Neuronal stem cell (in vitro differentiated cells): ENCODE results near the gene HDAC2. TPM values are rescaled to one million over a fixed set of nuclear protein-coding genes. Genes with fewer than 3 reads are reported as not detected.
"Not testable (repeated sequence)": the region's sequence is repeated elsewhere in the genome, so short reads cannot be mapped to it uniquely, and the experiment has no call there.

Source experiments
- DNase-seq: peaks from one replicate; pipeline ENCODE4 v3.0.0-alpha.2; 2013; ENCODE audit warnings: low spot score
- H2AFZ ChIP-seq: one replicate; pipeline ENCODE4 v1.6.1; 2013; ENCODE audit warnings: mild to moderate bottlenecking, low read length, inconsistent platforms
- H2AK5ac ChIP-seq: 2 replicates; pipeline ENCODE4 v1.6.1; 2013; ENCODE audit warnings: low read depth, mild to moderate bottlenecking, inconsistent platforms, low read length, moderate library complexity, mixed read lengths
- H2BK120ac ChIP-seq: 2 replicates; pipeline ENCODE4 v1.6.1; 2013; ENCODE audit warnings: low read depth, mild to moderate bottlenecking, inconsistent platforms, low read length, moderate library complexity, mixed read lengths
- H2BK12ac ChIP-seq: one replicate; pipeline ENCODE4 v1.6.1; 2013; ENCODE audit warnings: low read length, inconsistent platforms
- H2BK15ac ChIP-seq: 2 replicates; pipeline ENCODE4 v1.6.1; 2013; ENCODE audit warnings: mild to moderate bottlenecking, low read length, inconsistent platforms, mixed read lengths
- H2BK5ac ChIP-seq: one replicate; pipeline ENCODE4 v1.6.1; 2013; ENCODE audit warnings: inconsistent platforms, mild to moderate bottlenecking, low read length, moderate library complexity
- H3K14ac ChIP-seq: one replicate; pipeline ENCODE4 v1.6.1; 2013; ENCODE audit warnings: low read length, inconsistent platforms
- H3K18ac ChIP-seq: 2 replicates; pipeline ENCODE4 v1.6.1; 2013; ENCODE audit warnings: low read length, inconsistent platforms
- H3K23ac ChIP-seq: 2 replicates; pipeline ENCODE4 v1.6.1; 2013; ENCODE audit warnings: low read depth, mild to moderate bottlenecking, mixed read lengths, low read length, inconsistent platforms; ENCODE audit not compliant: poor library complexity
- H3K27ac ChIP-seq: replicated peaks from 3 replicates; pipeline ENCODE4 v1.5.1; 2013; ENCODE audit warnings: low read length, inconsistent platforms
- H3K27me3 ChIP-seq, 3 experiments: 2 replicates each; pipeline ENCODE4 v1.6.1; 2013; ENCODE audit warnings: low read length in 3 of 3, mild to moderate bottlenecking in 2 of 3, inconsistent platforms in 1 of 3, low read depth in 1 of 3, mixed read lengths in 1 of 3, moderate library complexity in 1 of 3; ENCODE audit not compliant: control insufficient read depth in 3 of 3, insufficient read depth in 3 of 3
- H3K36me3 ChIP-seq, 2 donors: replicated peaks in 1 of 2; 2 replicates each; pipeline ENCODE4 v1.6.1; 2013; ENCODE audit warnings: low read length in 2 of 2; ENCODE audit not compliant: control insufficient read depth in 2 of 2, insufficient read depth in 2 of 2
- H3K4ac ChIP-seq: 2 replicates; pipeline ENCODE4 v1.6.1; 2013; ENCODE audit warnings: inconsistent platforms, mild to moderate bottlenecking, low read length, moderate library complexity
- H3K4me1 ChIP-seq, 2 donors: 1 replicate in 1 of 2; 2 replicates in 1 of 2; pipeline ENCODE4 v1.6.1; 2013; ENCODE audit warnings: low read length in 2 of 2, low read depth in 1 of 2; ENCODE audit not compliant: control insufficient read depth in 2 of 2, insufficient read depth in 1 of 2
- H3K4me2 ChIP-seq: one replicate; pipeline ENCODE4 v1.6.1; 2013; ENCODE audit warnings: mild to moderate bottlenecking, low read length, inconsistent platforms; ENCODE audit not compliant: insufficient read depth, poor library complexity, severe bottlenecking
- H3K4me3 ChIP-seq, 2 donors: 2 replicates each; pipeline ENCODE4 v1.5.1; 2013; ENCODE audit warnings: low read length in 2 of 2, mild to moderate bottlenecking in 2 of 2, inconsistent platforms in 1 of 2, moderate library complexity in 1 of 2
- H3K79me1 ChIP-seq: one replicate; pipeline ENCODE4 v1.6.1; 2013; ENCODE audit warnings: low read depth, mild to moderate bottlenecking, inconsistent platforms, low read length, moderate library complexity
- H3K9ac ChIP-seq: one replicate; pipeline ENCODE4 v1.6.1; 2013; ENCODE audit warnings: mild to moderate bottlenecking, low read depth, low read length, inconsistent platforms; ENCODE audit not compliant: poor library complexity
- H3K9me3 ChIP-seq, 2 donors: replicated peaks in 1 of 2; 2 replicates each; pipeline versions ENCODE3 to v1.6.1; 2013; ENCODE audit warnings: low read length in 2 of 2, mild to moderate bottlenecking in 2 of 2, inconsistent platforms in 1 of 2, low read depth in 1 of 2, mixed read lengths in 1 of 2, moderate library complexity in 1 of 2; ENCODE audit not compliant: control insufficient read depth in 2 of 2, insufficient read depth in 1 of 2
- H4K8ac ChIP-seq: one replicate; pipeline ENCODE4 v1.6.1; 2013; ENCODE audit warnings: low read depth, mild to moderate bottlenecking, inconsistent platforms, low read length, moderate library complexity
- H4K91ac ChIP-seq: one replicate; pipeline ENCODE4 v1.6.1; 2013; ENCODE audit warnings: low read length, low read depth, mild to moderate bottlenecking, inconsistent platforms; ENCODE audit not compliant: poor library complexity
- WGBS, 2 donors: extraction: QIAGEN DNeasy Blood & Tissue Kit; methylation state at CpG; one replicate each; pipeline ENCODE4 v1.1.7; 2013; ENCODE audit warnings: missing lambda C conversion rate in 2 of 2, mixed read lengths in 1 of 2; ENCODE audit not compliant: insufficient read length in 2 of 2, insufficient replicate concordance in 1 of 2; ENCODE audit errors: extremely low coverage in 2 of 2; 5-methylcytosine and 5-hydroxymethylcytosine counted together
- polyA plus RNA-seq, 2 experiments: library from polyadenylated mRNA; stranded (reverse); fragments of 200-250 nt; gene quantifications; one replicate each; pipeline ENCODE4 v1.2.3, GENCODE V29; 2013

HDAC2 gene
- polyA plus RNA-seq (2013, experiment 1 of 2): 237 TPM
- 242 TPM for polyA plus RNA-seq (2013, experiment 2 of 2)

- H3K14ac ChIP-seq: peak within 1 kb of the TSS; percentile 100
- H3K4me3 ChIP-seq: peak within 1 kb of the TSS; percentile 68 to 100
- H3K27me3 ChIP-seq: no peaks in the 10 kb centered on the region
- H3K9me3 ChIP-seq: peaks cover 0 to 7% of the 10 kb centered on the region in 2 donors
- H2AFZ ChIP-seq: peak within 1 kb of the TSS; percentile 95
- H2BK12ac ChIP-seq: peak within 1 kb of the TSS; percentile 99
- peak within 1 kb of the TSS; percentile 99 for H4K91ac ChIP-seq
- peak within 1 kb of the TSS; percentile 92 for H3K23ac ChIP-seq
- no peak within 1 kb of the TSS for H4K8ac ChIP-seq
- no CpG with 5 or more reads among the region's 82 CpGs for WGBS, 2 donors
- peaks cover 4% of the 10 kb centered on the region for H3K79me1 ChIP-seq
- peak within 1 kb of the TSS; percentile 44 for H3K4ac ChIP-seq
- peak within 1 kb of the TSS; percentile 90 for H2BK15ac ChIP-seq
- H3K4me1 ChIP-seq: peaks cover 3 to 4% of the 10 kb centered on the region in 2 donors
- peak within 1 kb of the TSS; percentile 100 for H3K18ac ChIP-seq
- H2BK120ac ChIP-seq: peak within 1 kb of the TSS; percentile 92
- peak within 1 kb of the TSS; percentile 98 for H2BK5ac ChIP-seq
- H2AK5ac ChIP-seq: peak within 1 kb of the TSS; percentile 98
- H3K4me2 ChIP-seq: peak within 1 kb of the TSS; percentile 44
- peak within 1 kb of the TSS; percentile 98 for H3K9ac ChIP-seq
- peaks cover 0 to 23% of the 10 kb centered on the region in 2 donors for H3K36me3 ChIP-seq
- DNase-seq: peak; percentile 71
- peak within 1 kb of the TSS; percentile 100 for H3K27ac ChIP-seq
Measured at GRCh38 chr6:113970805-113971676, at the start of gene HDAC2. HDAC2 (minus strand) TSS chr6:113971148; CDS start chr6:113970908, 240 bp downstream.

- Histone ChIP-seq H3K36me3 (no peaks in the 10 kb centered on the region), H4K91ac (no peak overlapping the region), H3K18ac (peak overlapping the region; percentile 38), H3K4me3 (no peak overlapping the region), H3K79me1 (no peaks in the 10 kb centered on the region), H3K27ac (no peak overlapping the region), H3K9me3 (no peaks in the 10 kb centered on the region), H2BK15ac (no peak overlapping the region), H3K4ac (no peak overlapping the region), H2BK12ac (no peak overlapping the region), H4K8ac (no peak overlapping the region), H3K23ac (no peak overlapping the region), H3K4me2 (no peak overlapping the region), H2BK5ac (no peak overlapping the region), H3K14ac (no peak overlapping the region), H3K27me3 (no peaks in the 10 kb centered on the region), H2BK120ac (no peak overlapping the region), H3K4me1 (no peaks in the 10 kb centered on the region), H2AK5ac (peak overlapping the region; percentile 75), H2AFZ (no peak overlapping the region), H3K9ac (peak overlapping the region; percentile 30)
- whole genome bisulfite sequencing, 2 donors: no CpG with 5 or more reads among the region's 15 CpGs
- DNase-seq: no peak
Measured at GRCh38 chr6:114020196-114020595, 49.2 kb upstream of the HDAC2 start.

- not testable (repeated sequence) for H3K4me3 ChIP-seq, H2AK5ac ChIP-seq, H4K91ac ChIP-seq, H3K4ac ChIP-seq, H2BK12ac ChIP-seq, H2AFZ ChIP-seq, H3K23ac ChIP-seq, H3K27ac ChIP-seq, DNase-seq, H3K27me3 ChIP-seq, H3K14ac ChIP-seq, H3K79me1 ChIP-seq, H3K18ac ChIP-seq, H3K36me3 ChIP-seq, H2BK120ac ChIP-seq, H3K4me2 ChIP-seq, H3K9ac ChIP-seq, H3K4me1 ChIP-seq, H3K9me3 ChIP-seq, H2BK15ac ChIP-seq, H4K8ac ChIP-seq
- H2BK5ac ChIP-seq: peak overlapping the region; percentile 29
- no CpG with 5 or more reads among the region's 6 CpGs for WGBS, 2 donors
Measured at GRCh38 chr6:114017146-114017545, 46.2 kb upstream of the HDAC2 start.

GRCh38 chr6:114014106-114014505, 43.2 kb upstream of the HDAC2 start:
- not testable (repeated sequence) for H3K18ac ChIP-seq, H4K8ac ChIP-seq, H3K4ac ChIP-seq, H3K79me1 ChIP-seq, H2BK120ac ChIP-seq, H2AK5ac ChIP-seq, H3K4me3 ChIP-seq, H3K36me3 ChIP-seq, H3K9me3 ChIP-seq, H3K9ac ChIP-seq, H3K4me1 ChIP-seq, H2BK15ac ChIP-seq, H2BK12ac ChIP-seq, H3K27ac ChIP-seq, H3K23ac ChIP-seq, H4K91ac ChIP-seq, H2BK5ac ChIP-seq, DNase-seq, H3K27me3 ChIP-seq, H3K4me2 ChIP-seq, H2AFZ ChIP-seq, H3K14ac ChIP-seq
- WGBS, 2 donors: no CpG with 5 or more reads among the region's 2 CpGs
